ENCODE results near the gene GRIN2A. TPM values are rescaled to one million over a fixed set of nuclear protein-coding genes. Genes with fewer than 3 reads are reported as not detected.
A peak's percentile ranks its signal among the peaks of the same experiment; 100 is the strongest.

GRIN2A gene
- total RNA-seq, 1 donor from 2014 or later = not detected

- Histone ChIP-seq H3K36me3 (ENCODE audit: control insufficient read depth, insufficient read depth, low read length) (no peaks in the 10 kb centered on the region), H3K4me3 (ENCODE audit: low read depth, low read length) (no peak overlapping the region), H3K27me3 (ENCODE audit: control insufficient read depth, insufficient read depth, low read length) (no peaks in the 10 kb centered on the region)
- TF ChIP-seq CTCF (IDR thresholded peaks at IDR 0.05; ENCODE audit: insufficient read depth, low read length, severe bottlenecking) = no peak
- DNase-seq (ENCODE audit: low read depth) (no peak), FAIRE-seq (no peak)
Observed at GRCh38 chr16:9840761-9841665, 341.2 kb downstream of the GRIN2A start.

- Histone ChIP-seq H3K4me3 (ENCODE audit: low read depth, low read length) (no peak overlapping the region), H3K27me3 (ENCODE audit: control insufficient read depth, insufficient read depth, low read length) (no peaks in the 10 kb centered on the region), H3K36me3 (ENCODE audit: control insufficient read depth, insufficient read depth, low read length) (no peaks in the 10 kb centered on the region)
- TF ChIP-seq CTCF (IDR thresholded peaks at IDR 0.05; ENCODE audit: insufficient read depth, low read length, severe bottlenecking) = no peak
- DNase-seq (ENCODE audit: low read depth) = no peak
- no peak for FAIRE-seq
Observed at GRCh38 chr16:9837481-9837880, 344.7 kb downstream of the GRIN2A start.

DNA sequence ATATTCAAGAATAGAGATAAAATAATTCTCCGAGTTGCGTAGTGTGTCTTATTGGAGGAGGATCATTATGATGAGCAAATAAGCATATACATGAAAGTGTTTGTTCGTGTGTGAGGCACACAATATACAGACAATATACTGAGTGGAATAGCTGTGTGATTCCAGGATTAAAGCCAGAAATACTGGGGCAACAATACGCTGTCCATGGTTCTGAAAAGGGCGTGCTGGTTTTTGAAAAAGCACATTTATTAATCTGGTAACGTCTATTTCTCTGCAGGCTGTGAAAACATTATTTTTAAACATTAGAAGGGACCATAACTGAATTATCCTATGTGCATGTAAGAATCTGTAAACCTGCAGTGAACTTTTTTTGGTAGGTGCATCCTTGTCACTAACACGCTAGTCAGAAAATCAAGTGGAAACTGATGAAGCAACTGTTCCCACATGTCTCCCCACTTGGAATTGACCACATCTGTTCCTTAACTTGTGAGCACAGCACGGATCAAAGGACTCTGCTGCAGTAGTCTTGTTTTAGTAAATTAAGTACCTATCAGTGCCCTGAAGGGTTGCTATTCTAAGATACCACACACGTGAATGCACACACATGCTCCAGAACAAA is 346.0 kb downstream of the GRIN2A start:
- no peak for TF ChIP-seq CTCF (IDR thresholded peaks at IDR 0.05; ENCODE audit: insufficient read depth, low read length, severe bottlenecking)
- Histone ChIP-seq H3K4me3 (ENCODE audit: low read depth, low read length) (no peak overlapping the region), H3K27me3 (ENCODE audit: control insufficient read depth, insufficient read depth, low read length) (no peaks in the 10 kb centered on the region), H3K36me3 (ENCODE audit: control insufficient read depth, insufficient read depth, low read length) (no peaks in the 10 kb centered on the region)
- DNase-seq (ENCODE audit: low read depth) = peak; percentile 17
- no peak for FAIRE-seq

GRCh38 chr16:9827062-9827752 is 355.0 kb downstream of the GRIN2A start:
- Histone ChIP-seq H3K4me3 (ENCODE audit: low read depth, low read length) (no peak overlapping the region), H3K27me3 (ENCODE audit: control insufficient read depth, insufficient read depth, low read length) (no peaks in the 10 kb centered on the region), H3K36me3 (ENCODE audit: control insufficient read depth, insufficient read depth, low read length) (no peaks in the 10 kb centered on the region)
- DNase-seq (ENCODE audit: low read depth) (no peak), FAIRE-seq (no peak)
- TF ChIP-seq CTCF (IDR thresholded peaks at IDR 0.05; ENCODE audit: insufficient read depth, low read length, severe bottlenecking) = no peak

DNA sequence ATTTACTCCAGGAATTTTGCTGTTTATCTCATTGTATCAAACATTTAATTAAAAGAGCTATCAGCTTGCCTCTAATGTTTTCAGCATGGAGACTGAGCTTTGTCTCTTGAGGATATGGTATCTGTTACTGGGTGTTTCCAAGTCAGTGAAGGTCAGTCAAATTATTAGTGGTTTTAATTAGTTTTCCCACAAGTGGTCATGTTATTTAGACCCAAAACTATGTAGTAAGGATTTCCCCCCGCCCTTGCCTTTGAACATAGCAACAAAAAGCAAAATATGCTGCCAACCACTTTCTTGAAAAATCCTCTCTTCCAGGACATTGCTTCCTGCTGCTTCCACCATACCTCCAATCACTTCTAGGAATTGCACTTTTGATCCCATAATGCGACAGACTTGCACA is 355.6 kb downstream of the GRIN2A start:
- no peak for FAIRE-seq

More for the DNA sequence above, 355.6 kb downstream of the GRIN2A start:
- TF ChIP-seq CTCF (IDR thresholded peaks at IDR 0.05; ENCODE audit: insufficient read depth, low read length, severe bottlenecking) = no peak
- no peak for DNase-seq (ENCODE audit: low read depth)
- Histone ChIP-seq H3K36me3 (ENCODE audit: control insufficient read depth, insufficient read depth, low read length) (no peaks in the 10 kb centered on the region), H3K4me3 (ENCODE audit: low read depth, low read length) (no peak overlapping the region), H3K27me3 (ENCODE audit: control insufficient read depth, insufficient read depth, low read length) (no peaks in the 10 kb centered on the region)

All from bronchial epithelial cell (primary cell).